ENCODE data around the gene HNRNPH3.

DNA sequence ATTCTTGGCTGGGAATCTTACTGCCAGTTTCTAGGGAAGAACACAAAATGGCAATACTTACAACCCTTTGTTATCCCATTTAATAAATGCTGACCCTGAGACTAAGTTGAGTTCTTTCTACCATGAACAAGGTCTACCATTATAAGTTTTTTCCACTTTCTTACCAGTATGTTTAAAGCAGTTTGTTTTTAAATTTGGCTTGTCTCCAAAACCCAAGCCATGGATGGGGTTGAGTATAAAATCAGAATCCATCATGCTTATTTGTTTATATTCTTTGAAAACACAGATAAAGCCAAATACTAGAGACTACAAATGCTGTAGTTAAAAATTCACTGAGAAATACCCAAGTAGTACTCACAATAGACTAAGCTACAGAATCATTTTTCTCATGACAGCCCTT is 41.1 kb upstream of the HNRNPH3 start:
- TF ChIP-seq, protein P1, sequence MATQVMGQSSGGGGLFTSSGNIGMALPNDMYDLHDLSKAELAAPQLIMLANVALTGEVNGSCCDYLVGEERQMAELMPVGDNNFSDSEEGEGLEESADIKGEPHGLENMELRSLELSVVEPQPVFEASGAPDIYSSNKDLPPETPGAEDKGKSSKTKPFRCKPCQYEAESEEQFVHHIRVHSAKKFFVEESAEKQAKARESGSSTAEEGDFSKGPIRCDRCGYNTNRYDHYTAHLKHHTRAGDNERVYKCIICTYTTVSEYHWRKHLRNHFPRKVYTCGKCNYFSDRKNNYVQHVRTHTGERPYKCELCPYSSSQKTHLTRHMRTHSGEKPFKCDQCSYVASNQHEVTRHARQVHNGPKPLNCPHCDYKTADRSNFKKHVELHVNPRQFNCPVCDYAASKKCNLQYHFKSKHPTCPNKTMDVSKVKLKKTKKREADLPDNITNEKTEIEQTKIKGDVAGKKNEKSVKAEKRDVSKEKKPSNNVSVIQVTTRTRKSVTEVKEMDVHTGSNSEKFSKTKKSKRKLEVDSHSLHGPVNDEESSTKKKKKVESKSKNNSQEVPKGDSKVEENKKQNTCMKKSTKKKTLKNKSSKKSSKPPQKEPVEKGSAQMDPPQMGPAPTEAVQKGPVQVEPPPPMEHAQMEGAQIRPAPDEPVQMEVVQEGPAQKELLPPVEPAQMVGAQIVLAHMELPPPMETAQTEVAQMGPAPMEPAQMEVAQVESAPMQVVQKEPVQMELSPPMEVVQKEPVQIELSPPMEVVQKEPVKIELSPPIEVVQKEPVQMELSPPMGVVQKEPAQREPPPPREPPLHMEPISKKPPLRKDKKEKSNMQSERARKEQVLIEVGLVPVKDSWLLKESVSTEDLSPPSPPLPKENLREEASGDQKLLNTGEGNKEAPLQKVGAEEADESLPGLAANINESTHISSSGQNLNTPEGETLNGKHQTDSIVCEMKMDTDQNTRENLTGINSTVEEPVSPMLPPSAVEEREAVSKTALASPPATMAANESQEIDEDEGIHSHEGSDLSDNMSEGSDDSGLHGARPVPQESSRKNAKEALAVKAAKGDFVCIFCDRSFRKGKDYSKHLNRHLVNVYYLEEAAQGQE (IDR thresholded peaks at IDR 0.05; ENCODE audit: insufficient replicate concordance, low read depth): no peak
- TF ChIP-seq, protein P2, sequence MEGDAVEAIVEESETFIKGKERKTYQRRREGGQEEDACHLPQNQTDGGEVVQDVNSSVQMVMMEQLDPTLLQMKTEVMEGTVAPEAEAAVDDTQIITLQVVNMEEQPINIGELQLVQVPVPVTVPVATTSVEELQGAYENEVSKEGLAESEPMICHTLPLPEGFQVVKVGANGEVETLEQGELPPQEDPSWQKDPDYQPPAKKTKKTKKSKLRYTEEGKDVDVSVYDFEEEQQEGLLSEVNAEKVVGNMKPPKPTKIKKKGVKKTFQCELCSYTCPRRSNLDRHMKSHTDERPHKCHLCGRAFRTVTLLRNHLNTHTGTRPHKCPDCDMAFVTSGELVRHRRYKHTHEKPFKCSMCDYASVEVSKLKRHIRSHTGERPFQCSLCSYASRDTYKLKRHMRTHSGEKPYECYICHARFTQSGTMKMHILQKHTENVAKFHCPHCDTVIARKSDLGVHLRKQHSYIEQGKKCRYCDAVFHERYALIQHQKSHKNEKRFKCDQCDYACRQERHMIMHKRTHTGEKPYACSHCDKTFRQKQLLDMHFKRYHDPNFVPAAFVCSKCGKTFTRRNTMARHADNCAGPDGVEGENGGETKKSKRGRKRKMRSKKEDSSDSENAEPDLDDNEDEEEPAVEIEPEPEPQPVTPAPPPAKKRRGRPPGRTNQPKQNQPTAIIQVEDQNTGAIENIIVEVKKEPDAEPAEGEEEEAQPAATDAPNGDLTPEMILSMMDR (IDR thresholded peaks at IDR 0.05; ENCODE audit: insufficient read depth, low read length): no peak
- TF ChIP-seq POLR2AphosphoS5 (IDR thresholded peaks at IDR 0.05; ENCODE audit: low read depth): no peak
